ENCODE data around the gene C7. TPM values are rescaled to one million over a fixed set of nuclear protein-coding genes. Genes with fewer than 3 reads are reported as not detected.

The C7 gene
- total RNA-seq, 1 donor from 2014 or later = 18.9 TPM

GRCh38 chr5:40976836-40977235, 67.5 kb downstream of the C7 start:
- TF ChIP-seq, protein P1, sequence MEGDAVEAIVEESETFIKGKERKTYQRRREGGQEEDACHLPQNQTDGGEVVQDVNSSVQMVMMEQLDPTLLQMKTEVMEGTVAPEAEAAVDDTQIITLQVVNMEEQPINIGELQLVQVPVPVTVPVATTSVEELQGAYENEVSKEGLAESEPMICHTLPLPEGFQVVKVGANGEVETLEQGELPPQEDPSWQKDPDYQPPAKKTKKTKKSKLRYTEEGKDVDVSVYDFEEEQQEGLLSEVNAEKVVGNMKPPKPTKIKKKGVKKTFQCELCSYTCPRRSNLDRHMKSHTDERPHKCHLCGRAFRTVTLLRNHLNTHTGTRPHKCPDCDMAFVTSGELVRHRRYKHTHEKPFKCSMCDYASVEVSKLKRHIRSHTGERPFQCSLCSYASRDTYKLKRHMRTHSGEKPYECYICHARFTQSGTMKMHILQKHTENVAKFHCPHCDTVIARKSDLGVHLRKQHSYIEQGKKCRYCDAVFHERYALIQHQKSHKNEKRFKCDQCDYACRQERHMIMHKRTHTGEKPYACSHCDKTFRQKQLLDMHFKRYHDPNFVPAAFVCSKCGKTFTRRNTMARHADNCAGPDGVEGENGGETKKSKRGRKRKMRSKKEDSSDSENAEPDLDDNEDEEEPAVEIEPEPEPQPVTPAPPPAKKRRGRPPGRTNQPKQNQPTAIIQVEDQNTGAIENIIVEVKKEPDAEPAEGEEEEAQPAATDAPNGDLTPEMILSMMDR (conservative IDR thresholded peaks at IDR 0.05) = no peak
- DNase-seq (ENCODE audit: extremely low spot score, unreplicated experiment) = no peak
- no peaks in the 10 kb centered on the region for H3K9me3 Mint-ChIP-seq
- no peaks in the 10 kb centered on the region for H3K36me3 Mint-ChIP-seq
- no peak overlapping the region for H3K27ac Mint-ChIP-seq
- no peak overlapping the region for H3K4me3 Mint-ChIP-seq
- H3K4me1 Mint-ChIP-seq (ENCODE audit: unreplicated experiment) = no peaks in the 10 kb centered on the region
- H3K27me3 Mint-ChIP-seq = no peaks in the 10 kb centered on the region

GRCh38 chr5:40981420-40981819, 72.1 kb downstream of the C7 start:
- TF ChIP-seq, protein P1 (conservative IDR thresholded peaks at IDR 0.05) = no peak
- no peak overlapping the region for H3K4me3 Mint-ChIP-seq
- H3K4me1 Mint-ChIP-seq (ENCODE audit: unreplicated experiment) = peaks cover 6% of the 10 kb centered on the region
- H3K36me3 Mint-ChIP-seq = no peaks in the 10 kb centered on the region
- no peak for DNase-seq (ENCODE audit: extremely low spot score, unreplicated experiment)
- no peaks in the 10 kb centered on the region for H3K9me3 Mint-ChIP-seq
- H3K27ac Mint-ChIP-seq = no peak overlapping the region
- H3K27me3 Mint-ChIP-seq = no peaks in the 10 kb centered on the region

DNA sequence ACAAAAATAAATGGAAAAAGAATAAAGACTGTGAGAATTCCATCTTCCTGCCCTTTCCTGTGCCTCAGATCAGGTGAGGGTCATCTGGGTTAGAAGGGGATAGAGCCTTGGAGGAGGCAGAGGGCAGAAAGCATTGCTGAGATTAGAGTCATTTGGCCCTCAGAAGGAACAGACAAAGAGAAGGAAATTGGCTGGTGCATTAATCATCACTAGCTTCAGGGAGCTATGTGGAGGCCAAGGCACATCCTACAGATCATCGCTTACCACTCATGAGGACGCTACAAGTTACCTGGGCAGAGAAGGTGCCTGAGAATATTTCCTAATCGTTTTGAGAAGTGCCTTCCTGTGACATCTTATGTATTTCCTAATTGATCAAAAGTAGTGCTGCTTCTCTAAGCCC, 74.5 kb downstream of the C7 start:
- H3K9me3 Mint-ChIP-seq = no peaks in the 10 kb centered on the region
- no peaks in the 10 kb centered on the region for H3K27me3 Mint-ChIP-seq
- H3K27ac Mint-ChIP-seq = no peak overlapping the region
- TF ChIP-seq, protein P1 (conservative IDR thresholded peaks at IDR 0.05) = no peak
- no peak for DNase-seq (ENCODE audit: extremely low spot score, unreplicated experiment)
- no peaks in the 10 kb centered on the region for H3K36me3 Mint-ChIP-seq
- H3K4me1 Mint-ChIP-seq (ENCODE audit: unreplicated experiment) = peaks cover 11% of the 10 kb centered on the region
- H3K4me3 Mint-ChIP-seq = no peak overlapping the region

DNA sequence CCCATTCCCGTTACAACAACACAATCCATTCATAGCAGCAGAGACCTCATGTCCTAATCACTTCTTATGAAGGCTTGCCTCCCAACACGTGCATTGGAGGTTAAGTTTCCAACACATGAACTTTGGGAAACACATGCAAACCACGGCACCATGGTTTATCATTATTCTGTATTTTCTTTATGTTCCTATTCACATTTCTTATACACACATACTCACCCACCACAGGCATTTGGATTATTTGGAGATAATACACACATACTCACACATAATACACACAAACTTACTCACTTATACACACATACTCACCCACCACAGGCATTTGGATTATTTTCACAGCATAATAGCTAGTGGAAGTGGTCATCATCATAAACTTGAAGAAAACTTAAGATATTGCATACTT, 75.6 kb downstream of the C7 start:
- no peak overlapping the region for H3K4me3 Mint-ChIP-seq
- no peaks in the 10 kb centered on the region for H3K9me3 Mint-ChIP-seq
- no peak overlapping the region for H3K27ac Mint-ChIP-seq

DNA sequence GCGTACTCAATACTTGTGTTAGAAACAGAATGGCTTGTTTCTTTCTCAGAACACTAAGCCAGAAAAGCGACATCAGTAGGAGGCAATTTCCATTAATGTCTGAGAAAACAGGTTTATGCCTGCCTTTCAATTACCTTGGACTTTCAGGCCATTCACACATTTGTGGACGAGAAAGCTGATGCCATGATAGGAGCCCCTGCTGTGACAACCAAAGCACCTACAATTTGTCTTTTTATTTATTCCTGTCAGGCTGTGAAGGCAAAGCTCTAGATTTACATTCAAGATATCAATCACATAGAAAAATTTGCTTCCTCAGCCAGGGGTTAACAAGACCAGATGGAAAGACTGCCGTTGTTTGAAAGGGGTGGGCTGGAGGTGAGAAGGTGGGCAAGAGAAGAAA, 76.2 kb downstream of the C7 start:
- H3K9me3 Mint-ChIP-seq = no peaks in the 10 kb centered on the region
- peaks cover 11% of the 10 kb centered on the region for H3K4me1 Mint-ChIP-seq (ENCODE audit: unreplicated experiment)
- H3K27ac Mint-ChIP-seq = no peak overlapping the region
- DNase-seq (ENCODE audit: extremely low spot score, unreplicated experiment) = no peak
- no peaks in the 10 kb centered on the region for H3K36me3 Mint-ChIP-seq
- TF ChIP-seq, protein P1 (conservative IDR thresholded peaks at IDR 0.05) = no peak
- H3K27me3 Mint-ChIP-seq = no peaks in the 10 kb centered on the region
- no peak overlapping the region for H3K4me3 Mint-ChIP-seq

More for the DNA sequence above, 75.6 kb downstream of the C7 start:
- no peaks in the 10 kb centered on the region for H3K36me3 Mint-ChIP-seq
- peaks cover 11% of the 10 kb centered on the region for H3K4me1 Mint-ChIP-seq (ENCODE audit: unreplicated experiment)
- TF ChIP-seq, protein P1 (conservative IDR thresholded peaks at IDR 0.05) = no peak
- DNase-seq (ENCODE audit: extremely low spot score, unreplicated experiment) = no peak
- no peaks in the 10 kb centered on the region for H3K27me3 Mint-ChIP-seq

DNA sequence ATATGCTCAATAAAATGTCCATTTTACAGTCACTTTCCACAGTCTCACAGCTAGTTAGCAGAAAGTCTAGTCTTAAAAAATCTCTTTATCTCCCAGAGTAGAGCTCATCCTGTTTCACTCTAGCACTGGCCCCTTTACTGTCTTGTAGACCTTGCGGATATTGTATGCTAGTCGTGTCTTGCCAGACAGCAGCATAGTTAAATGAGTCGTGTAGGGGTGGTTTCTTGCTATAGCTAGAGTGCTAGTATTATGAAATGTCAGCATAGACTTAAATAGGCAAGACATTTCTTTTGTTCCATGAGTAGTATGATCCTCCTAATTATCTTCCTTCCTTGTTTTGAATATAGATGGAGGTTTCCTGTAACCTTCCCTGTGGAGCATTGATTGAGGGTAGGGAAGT, 77.4 kb downstream of the C7 start:
- H3K36me3 Mint-ChIP-seq = no peaks in the 10 kb centered on the region
- H3K27ac Mint-ChIP-seq = no peak overlapping the region
- H3K4me3 Mint-ChIP-seq = no peak overlapping the region
- H3K9me3 Mint-ChIP-seq = no peaks in the 10 kb centered on the region
- peaks cover 16% of the 10 kb centered on the region for H3K4me1 Mint-ChIP-seq (ENCODE audit: unreplicated experiment)
- DNase-seq (ENCODE audit: extremely low spot score, unreplicated experiment) = no peak
- TF ChIP-seq, protein P1 (conservative IDR thresholded peaks at IDR 0.05) = no peak
- H3K27me3 Mint-ChIP-seq = no peaks in the 10 kb centered on the region
